ENCODE data around the gene KDM8. TPM values are rescaled to one million over a fixed set of nuclear protein-coding genes. Genes with fewer than 3 reads are reported as not detected.

The KDM8 gene
- total and polyA plus RNA-seq, 2 donors (not counting 1 experiment from before 2014, with no cell fraction given): 7.5 to 37.4 TPM

DNA sequence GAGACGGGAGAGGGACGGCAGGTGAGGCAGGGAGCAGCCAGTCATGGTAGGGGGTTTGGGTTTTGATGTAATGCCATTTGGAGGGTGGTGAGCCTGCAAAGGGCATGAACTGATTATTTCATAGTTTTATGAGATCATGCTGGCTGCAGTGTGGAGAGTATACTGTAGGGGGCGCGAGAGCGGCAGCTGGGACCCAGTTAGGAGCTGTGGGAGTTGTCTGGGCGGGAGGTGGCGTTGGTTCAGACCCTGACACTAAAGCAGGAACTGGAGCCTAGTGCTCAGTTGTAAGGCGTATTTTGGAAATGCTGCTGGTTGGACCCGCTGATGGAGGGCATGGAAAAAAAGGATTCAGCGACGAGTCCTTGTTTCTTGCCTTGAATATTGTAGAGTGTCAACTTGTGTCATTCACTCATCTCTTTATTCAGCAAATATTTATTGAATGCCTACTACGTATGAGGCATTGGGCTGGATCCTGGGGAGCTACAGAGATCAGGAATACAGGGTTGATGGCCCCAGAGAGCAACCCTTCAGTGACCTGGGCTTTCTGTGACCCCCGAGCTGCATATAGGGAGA is 23.7 kb upstream of the KDM8 start:
- Histone ChIP-seq H3K4me2 (replicated peaks; ENCODE audit: low read depth, low read length, poor library complexity, severe bottlenecking) (peak overlapping the region; percentile 48), H3K9me3 (ENCODE audit: control extremely low read depth in 1 of 3, control insufficient read depth in 2 of 3, insufficient read depth in 1 of 3, low read length in 2 of 3) (no peaks in the 10 kb centered on the region), H3K79me2 (ENCODE audit: control insufficient read depth, insufficient read depth, low read length) (no peaks in the 10 kb centered on the region), H4K20me1 (ENCODE audit: control insufficient read depth, insufficient read depth, low read length, poor library complexity, severe bottlenecking) (no peaks in the 10 kb centered on the region), H3K27ac (ENCODE audit: low read length in 2 of 2) (no peak overlapping the region), H3K36me3 (replicated peaks in 1 of 2; ENCODE audit: control extremely low read depth in 1 of 2, control insufficient read depth in 1 of 2, extremely low read depth in 1 of 2, insufficient read depth in 2 of 2, low read length in 1 of 2) (no peaks in the 10 kb centered on the region), H3K4me3 (ENCODE audit: control extremely low read depth in 1 of 5, extremely low read depth in 1 of 5, insufficient read depth in 1 of 5, low read depth in 2 of 5, low read length in 4 of 5) (no peak overlapping the region), H2AFZ (ENCODE audit: insufficient read depth, low read depth, low read length, poor library complexity, severe bottlenecking) (peak overlapping the region; percentile 16), H3K9ac (ENCODE audit: low read length) (no peak overlapping the region), H3K4me1 (ENCODE audit: control insufficient read depth in 2 of 2, insufficient read depth in 2 of 2, low read length in 2 of 2) (peaks cover 16 to 26% of the 10 kb centered on the region in 2 donors), H3K27me3 (replicated peaks in 1 of 4; ENCODE audit: control extremely low read depth in 1 of 4, control insufficient read depth in 3 of 4, insufficient read depth in 4 of 4, low read length in 3 of 4) (no peaks in the 10 kb centered on the region)
- 4% methylated on average over 7 of the region's 13 CpGs for WGBS (ENCODE audit: insufficient coverage)
- H3K9me3 Mint-ChIP-seq (ENCODE audit: insufficient read depth): no peaks in the 10 kb centered on the region
- ChIA-PET CTCF (interaction anchor here (0.8 to 5.7 kb wide), 40 partner anchors 8 to 283 kb away, joined by 3 to 95 read pairs (median 5); partner anchors contain the start of gene KDM8), POLR2A (interaction anchor here (0.6 to 1.7 kb wide), 5 partner anchors 20 to 188 kb away, joined by 3 to 9 read pairs (median 4); partner anchors contain the start of gene KDM8)
- no peaks in the 10 kb centered on the region for H3K27me3 Mint-ChIP-seq
- no peak overlapping the region for H3K4me3 Mint-ChIP-seq
- peaks cover 17% of the 10 kb centered on the region for H3K4me1 Mint-ChIP-seq
- ATAC-seq (ENCODE audit: low read depth): peak; percentile 100
- intact Hi-C loops (cut with micrococcal nuclease): loop anchor here (1.0 to 5.0 kb wide), 3 partner anchors 53 to 277 kb away; no protein-coding TSS in a partner anchor
- TF ChIP-seq CTCF (IDR thresholded peaks at IDR 0.05) (peak; percentile 84), EZH2 (IDR thresholded peaks at IDR 0.05; ENCODE audit: borderline replicate concordance, insufficient read depth, low read depth, low read length, poor library complexity, severe bottlenecking) (no peak)
- peak; percentile 87 for DNase-seq
- H3K27ac Mint-ChIP-seq: peak overlapping the region; percentile 10
